Neural progenitor cell (in vitro differentiated cells): ENCODE results near the gene GSK3A. TPM values are rescaled to one million over a fixed set of nuclear protein-coding genes. Genes with fewer than 3 reads are reported as not detected.

Source experiments
- DNase-seq: peaks from one replicate; pipeline ENCODE4 v3.0.0-alpha.2; 2016; ENCODE audit warnings: low spot score
- H2AFZ ChIP-seq: fragments of 200-600 bp; sonication (generic); replicated peaks from 2 replicates; pipeline ENCODE4 v1.6.1; 2016; ENCODE audit warnings: antibody characterized with exemption
- H3F3A ChIP-seq: fragments of 200-600 bp; sonication (generic); 2 replicates; pipeline ENCODE4 v1.6.1; 2016; ENCODE audit warnings: antibody characterized with exemption, low read depth
- H3K27ac ChIP-seq: fragments of 200-600 bp; sonication (generic); 2 replicates; pipeline ENCODE4 v1.5.1; 2016; ENCODE audit warnings: mild to moderate bottlenecking
- H3K27me3 ChIP-seq: fragments of 200-600 bp; sonication (generic); 2 replicates; pipeline ENCODE4 v1.6.1; 2016; ENCODE audit warnings: mild to moderate bottlenecking, moderate library complexity
- H3K36me3 ChIP-seq: fragments of 200-600 bp; sonication (generic); 2 replicates; pipeline ENCODE4 v1.5.1; 2016
- H3K4me1 ChIP-seq: fragments of 200-600 bp; sonication (generic); 2 replicates; pipeline ENCODE4 v1.6.1; 2016; ENCODE audit warnings: mixed run types
- H3K4me2 ChIP-seq: fragments of 200-600 bp; sonication (generic); 2 replicates; pipeline ENCODE4 v1.6.1; 2016
- H3K4me3 ChIP-seq: fragments of 200-600 bp; sonication (generic); 2 replicates; pipeline ENCODE4 v1.5.1; 2016
- H3K79me2 ChIP-seq: fragments of 200-600 bp; sonication (generic); 2 replicates; pipeline ENCODE4 v1.6.1; 2016; ENCODE audit warnings: low read depth
- H3K9ac ChIP-seq: fragments of 200-600 bp; sonication (generic); 2 replicates; pipeline ENCODE4 v1.6.1; 2016
- H3K9me3 ChIP-seq: fragments of 200-600 bp; sonication (generic); 2 replicates; pipeline ENCODE4 v1.5.1; 2016; ENCODE audit warnings: low read depth
- H4K20me1 ChIP-seq: fragments of 200-600 bp; sonication (generic); 2 replicates; pipeline ENCODE4 v1.6.1; 2016; ENCODE audit warnings: low read depth
- H3K27ac Mint-ChIP-seq: 3 replicates; pipeline ENCODE4 v1.8.0; 2021; ENCODE audit warnings: mixed read lengths
- H3K27me3 Mint-ChIP-seq: 2 replicates; pipeline ENCODE4 v1.8.0; 2022; ENCODE audit warnings: low read depth, mild to moderate bottlenecking, inconsistent platforms, moderate library complexity, mixed read lengths; ENCODE audit not compliant: insufficient read depth
- H3K36me3 Mint-ChIP-seq: 3 replicates; pipeline ENCODE4 v1.8.0; 2021; ENCODE audit warnings: mixed read lengths
- H3K4me1 Mint-ChIP-seq: 3 replicates; pipeline ENCODE4 v1.8.0; 2021; ENCODE audit warnings: mixed read lengths
- H3K4me3 Mint-ChIP-seq: 3 replicates; pipeline ENCODE4 v1.8.0; 2021; ENCODE audit warnings: mild to moderate bottlenecking, moderate library complexity, mixed read lengths
- H3K9me3 Mint-ChIP-seq: 3 replicates; pipeline ENCODE4 v1.8.0; 2020; ENCODE audit warnings: mixed read lengths
- CTCF ChIP-seq: fragments of 200-600 bp; sonication (generic); IDR thresholded peaks from 2 replicates; pipeline ENCODE4 v1.5.1; 2017; ENCODE audit warnings: antibody characterized with exemption, mild to moderate bottlenecking
- EZH2 ChIP-seq: fragments of 200-600 bp; sonication (generic); IDR thresholded peaks from 2 replicates; pipeline ENCODE4 v1.6.1; 2017; ENCODE audit warnings: antibody characterized with exemption, mild to moderate bottlenecking, moderate library complexity
- EZH2phosphoT487 ChIP-seq: fragments of 200-600 bp; sonication (generic); IDR thresholded peaks from 2 replicates; pipeline ENCODE4 v1.6.1; 2017; ENCODE audit warnings: antibody characterized with exemption
- total RNA-seq: library from RNA; depleted of rRNA; stranded (reverse); fragments of >200 nt; gene quantifications from 2 replicates; pipeline ENCODE4 v1.2.3, GENCODE V29; 2015; ENCODE audit warnings: low replicate concordance

Gene GSK3A
- total RNA-seq, 1 donor from 2014 or later: 22.5 TPM

- no peak overlapping the region for H3K4me3 Mint-ChIP-seq
- peaks cover 6% of the 10 kb centered on the region for H3K27me3 Mint-ChIP-seq
- DNase-seq: no peak
- peaks cover 23% of the 10 kb centered on the region for H3K36me3 Mint-ChIP-seq
- no peaks in the 10 kb centered on the region for H3K9me3 ChIP-seq
- no peak overlapping the region for H3K27ac ChIP-seq
- H2AFZ ChIP-seq: no peak overlapping the region
- H3K27ac Mint-ChIP-seq: peak overlapping the region; percentile 25
- peaks cover 7% of the 10 kb centered on the region for H3K4me1 Mint-ChIP-seq
- peaks cover 29% of the 10 kb centered on the region for H4K20me1 ChIP-seq
- TF ChIP-seq EZH2phosphoT487 (no peak), CTCF (no peak), EZH2 (no peak)
- H3K36me3 ChIP-seq: no peaks in the 10 kb centered on the region
- H3F3A ChIP-seq: no peaks in the 10 kb centered on the region
- H3K9ac ChIP-seq: no peak overlapping the region
- no peak overlapping the region for H3K4me2 ChIP-seq
- H3K4me3 ChIP-seq: no peak overlapping the region
- peaks cover 6% of the 10 kb centered on the region for H3K27me3 ChIP-seq
- H3K9me3 Mint-ChIP-seq: peaks cover 6% of the 10 kb centered on the region
- no peaks in the 10 kb centered on the region for H3K4me1 ChIP-seq
- no peaks in the 10 kb centered on the region for H3K79me2 ChIP-seq
Measured at GRCh38 chr19:42196011-42197001, 46.1 kb downstream of the GSK3A start.

GRCh38 chr19:42193706-42194105 is 48.7 kb downstream of the GSK3A start:
- Histone ChIP-seq H3K4me3 (no peak overlapping the region), H3K36me3 (no peaks in the 10 kb centered on the region), H3K4me1 (no peaks in the 10 kb centered on the region), H2AFZ (no peak overlapping the region), H3F3A (no peaks in the 10 kb centered on the region), H4K20me1 (peaks cover 3% of the 10 kb centered on the region), H3K27ac (no peak overlapping the region), H3K27me3 (peaks cover 6% of the 10 kb centered on the region), H3K9me3 (no peaks in the 10 kb centered on the region), H3K79me2 (no peaks in the 10 kb centered on the region), H3K4me2 (no peak overlapping the region), H3K9ac (no peak overlapping the region)
- DNase-seq: no peak
- TF ChIP-seq EZH2phosphoT487: no peak
- TF ChIP-seq CTCF: no peak
- TF ChIP-seq EZH2: no peak
- Mint-ChIP-seq H3K4me3 (no peak overlapping the region), H3K27me3 (peaks cover 9% of the 10 kb centered on the region), H3K27ac (no peak overlapping the region), H3K9me3 (peaks cover 6% of the 10 kb centered on the region), H3K4me1 (peaks cover 2% of the 10 kb centered on the region), H3K36me3 (peaks cover 8% of the 10 kb centered on the region)

- peaks cover 6% of the 10 kb centered on the region for H3K27me3 ChIP-seq
- peaks cover 9% of the 10 kb centered on the region for H3K27me3 Mint-ChIP-seq
- no peak overlapping the region for H3K4me3 Mint-ChIP-seq
- no peak overlapping the region for H3K9ac ChIP-seq
- H2AFZ ChIP-seq: no peak overlapping the region
- no peaks in the 10 kb centered on the region for H3K36me3 ChIP-seq
- H3K79me2 ChIP-seq: no peaks in the 10 kb centered on the region
- DNase-seq: no peak
- no peak overlapping the region for H3K27ac Mint-ChIP-seq
- H3K4me1 ChIP-seq: no peaks in the 10 kb centered on the region
- H3K9me3 Mint-ChIP-seq: peaks cover 6% of the 10 kb centered on the region
- peaks cover 6% of the 10 kb centered on the region for H3K36me3 Mint-ChIP-seq
- no peaks in the 10 kb centered on the region for H3K9me3 ChIP-seq
- no peak overlapping the region for H3K4me2 ChIP-seq
- no peak overlapping the region for H3K4me3 ChIP-seq
- no peaks in the 10 kb centered on the region for H3F3A ChIP-seq
- no peaks in the 10 kb centered on the region for H3K4me1 Mint-ChIP-seq
- TF ChIP-seq CTCF (no peak), EZH2 (no peak), EZH2phosphoT487 (no peak)
- no peaks in the 10 kb centered on the region for H4K20me1 ChIP-seq
- no peak overlapping the region for H3K27ac ChIP-seq
Measured at GRCh38 chr19:42193294-42193693, 49.1 kb downstream of the GSK3A start.
